Mesothelial cell of epicardium (in vitro differentiated cells): ENCODE measurements around the gene GNAI2. TPM values are rescaled to one million over a fixed set of nuclear protein-coding genes. Genes with fewer than 3 reads are reported as not detected.

Experiments used
- DNase-seq, 2 experiments: peaks; one replicate each; pipeline ENCODE4 v3.0.0; 2021; ENCODE audit warnings: low spot score in 2 of 2; ENCODE audit not compliant: unreplicated experiment in 2 of 2
- H3K27ac Mint-ChIP-seq: 2 replicates; pipeline ENCODE4 v1.8.0; 2021; ENCODE audit warnings: mixed read lengths
- H3K27me3 Mint-ChIP-seq: 2 replicates; pipeline ENCODE4 v1.8.0; 2021; ENCODE audit warnings: low read depth, mixed read lengths
- H3K36me3 Mint-ChIP-seq: 2 replicates; pipeline ENCODE4 v1.8.0; 2021; ENCODE audit warnings: mixed read lengths
- H3K4me1 Mint-ChIP-seq: 2 replicates; pipeline ENCODE4 v1.8.0; 2021; ENCODE audit warnings: mixed read lengths
- H3K4me3 Mint-ChIP-seq: 2 replicates; pipeline ENCODE4 v1.8.0; 2021; ENCODE audit warnings: mild to moderate bottlenecking, moderate library complexity, mixed read lengths
- H3K9me3 Mint-ChIP-seq: 2 replicates; pipeline ENCODE4 v1.8.0; 2021; ENCODE audit warnings: mixed read lengths
- total RNA-seq: library from RNA; stranded (reverse); gene quantifications from 3 replicates; pipeline ENCODE4 v1.2.1, GENCODE V29; 2021
- TF ChIP-seq, protein P1 (sequence below): fragments of 200-600 bp; sonication (generic); IDR thresholded peaks from one replicate; pipeline ENCODE4 v1.5.0; 2021; ENCODE audit warnings: antibody characterized with exemption; ENCODE audit not compliant: unreplicated experiment

Gene GNAI2
- total RNA-seq, 1 donor from 2014 or later, result 156 TPM

DNA sequence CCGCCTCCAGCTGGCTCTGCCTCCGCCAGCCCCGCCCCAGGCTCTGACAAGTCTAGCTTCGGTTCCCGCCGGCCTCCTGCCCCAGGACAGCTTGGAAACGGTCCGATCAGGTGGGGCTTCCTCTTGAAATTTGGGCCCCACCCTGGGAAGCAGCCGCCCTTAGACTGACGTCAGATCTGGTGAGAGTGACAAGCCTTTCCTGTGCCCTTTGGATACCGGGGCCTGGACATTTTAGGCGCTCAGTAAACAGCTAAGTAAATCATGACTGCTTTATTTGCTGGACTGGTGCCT is 63.6 kb downstream of the GNAI2 start:
- peaks cover 26% of the 10 kb centered on the region for H3K4me1 Mint-ChIP-seq
- TF ChIP-seq, protein P1, sequence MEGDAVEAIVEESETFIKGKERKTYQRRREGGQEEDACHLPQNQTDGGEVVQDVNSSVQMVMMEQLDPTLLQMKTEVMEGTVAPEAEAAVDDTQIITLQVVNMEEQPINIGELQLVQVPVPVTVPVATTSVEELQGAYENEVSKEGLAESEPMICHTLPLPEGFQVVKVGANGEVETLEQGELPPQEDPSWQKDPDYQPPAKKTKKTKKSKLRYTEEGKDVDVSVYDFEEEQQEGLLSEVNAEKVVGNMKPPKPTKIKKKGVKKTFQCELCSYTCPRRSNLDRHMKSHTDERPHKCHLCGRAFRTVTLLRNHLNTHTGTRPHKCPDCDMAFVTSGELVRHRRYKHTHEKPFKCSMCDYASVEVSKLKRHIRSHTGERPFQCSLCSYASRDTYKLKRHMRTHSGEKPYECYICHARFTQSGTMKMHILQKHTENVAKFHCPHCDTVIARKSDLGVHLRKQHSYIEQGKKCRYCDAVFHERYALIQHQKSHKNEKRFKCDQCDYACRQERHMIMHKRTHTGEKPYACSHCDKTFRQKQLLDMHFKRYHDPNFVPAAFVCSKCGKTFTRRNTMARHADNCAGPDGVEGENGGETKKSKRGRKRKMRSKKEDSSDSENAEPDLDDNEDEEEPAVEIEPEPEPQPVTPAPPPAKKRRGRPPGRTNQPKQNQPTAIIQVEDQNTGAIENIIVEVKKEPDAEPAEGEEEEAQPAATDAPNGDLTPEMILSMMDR, result no peak

DNA sequence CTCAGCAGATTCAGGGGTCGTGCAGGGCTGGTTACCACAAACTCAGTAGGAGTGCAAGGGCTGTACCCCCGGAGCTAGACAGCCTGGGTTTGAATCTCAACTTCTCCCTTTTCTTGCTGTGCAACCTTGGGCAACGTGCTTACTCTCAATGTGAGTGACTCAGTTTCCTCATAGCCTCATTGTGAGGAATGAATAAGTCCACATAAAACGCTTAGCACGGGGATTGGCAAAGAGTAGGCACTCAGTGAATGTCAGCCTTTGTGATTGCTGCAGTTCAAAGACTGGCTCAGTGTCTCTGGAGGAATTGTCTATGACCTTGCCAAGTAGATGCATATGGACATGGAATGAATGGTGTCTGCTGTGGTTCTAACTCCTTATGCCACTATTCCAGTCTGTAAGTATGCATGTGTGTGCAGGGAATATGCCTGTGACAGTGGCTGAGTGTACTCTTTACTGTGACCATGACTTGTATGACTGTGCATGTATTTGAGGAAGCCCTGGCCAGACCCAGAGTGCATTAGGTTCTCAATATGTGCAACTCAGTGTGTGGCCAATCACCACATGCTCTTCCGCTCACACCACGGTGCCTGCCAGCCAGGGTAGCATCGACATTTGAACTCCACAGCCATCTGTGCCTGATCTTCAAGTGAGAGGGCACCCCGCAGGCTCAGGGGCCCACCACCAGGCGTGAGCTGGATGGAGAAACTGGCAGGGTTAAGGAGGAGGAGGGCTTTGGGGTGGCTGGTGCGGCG is 64.1 kb downstream of the GNAI2 start:
- TF ChIP-seq, protein P1, result no peak
- H3K27me3 Mint-ChIP-seq, result no peaks in the 10 kb centered on the region
- H3K9me3 Mint-ChIP-seq, result no peaks in the 10 kb centered on the region
- peak overlapping the region; percentile 98 for H3K27ac Mint-ChIP-seq
- no peak for DNase-seq
- peaks cover 26% of the 10 kb centered on the region for H3K4me1 Mint-ChIP-seq
- H3K4me3 Mint-ChIP-seq, result peak overlapping the region; percentile 95
- H3K36me3 Mint-ChIP-seq, result no peaks in the 10 kb centered on the region

More for the DNA sequence above, 63.6 kb downstream of the GNAI2 start:
- Mint-ChIP-seq H3K27ac (peak overlapping the region; percentile 98), H3K4me3 (peak overlapping the region; percentile 95), H3K9me3 (no peaks in the 10 kb centered on the region), H3K36me3 (no peaks in the 10 kb centered on the region), H3K27me3 (no peaks in the 10 kb centered on the region)
- DNase-seq, result no peak

DNA sequence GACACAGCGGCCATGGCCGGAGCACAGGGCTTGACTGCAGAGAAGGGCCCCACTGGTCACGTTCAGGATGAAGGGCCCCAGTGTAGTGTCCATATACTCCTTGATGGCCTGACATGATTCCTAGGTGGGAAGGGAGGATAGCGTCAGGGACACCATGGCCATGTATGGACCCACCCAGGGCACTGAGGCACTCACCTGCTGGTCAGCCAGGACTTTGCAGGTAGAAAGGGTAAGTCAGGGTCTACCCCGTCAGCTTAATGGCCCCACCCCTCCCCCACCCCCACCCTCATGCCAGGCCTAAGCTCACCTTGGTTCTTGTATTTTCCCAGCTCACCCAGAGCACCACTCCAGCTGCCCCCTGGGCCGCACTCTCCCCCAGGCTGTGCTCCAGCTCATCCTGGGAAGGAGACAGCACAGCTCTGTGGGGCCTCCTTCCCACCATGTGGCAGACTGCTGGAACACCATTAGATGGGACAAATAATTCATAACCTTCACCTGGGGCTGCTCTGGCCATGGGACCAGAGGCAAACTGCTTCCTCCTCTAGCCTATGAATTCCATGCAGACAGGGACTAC is 64.8 kb downstream of the GNAI2 start:
- TF ChIP-seq, protein P1, result no peak
- DNase-seq, result no peak
- Mint-ChIP-seq H3K27me3 (no peaks in the 10 kb centered on the region), H3K9me3 (no peaks in the 10 kb centered on the region), H3K4me3 (peak overlapping the region; percentile 95), H3K27ac (peak overlapping the region; percentile 98), H3K36me3 (no peaks in the 10 kb centered on the region), H3K4me1 (peaks cover 26% of the 10 kb centered on the region)

DNA sequence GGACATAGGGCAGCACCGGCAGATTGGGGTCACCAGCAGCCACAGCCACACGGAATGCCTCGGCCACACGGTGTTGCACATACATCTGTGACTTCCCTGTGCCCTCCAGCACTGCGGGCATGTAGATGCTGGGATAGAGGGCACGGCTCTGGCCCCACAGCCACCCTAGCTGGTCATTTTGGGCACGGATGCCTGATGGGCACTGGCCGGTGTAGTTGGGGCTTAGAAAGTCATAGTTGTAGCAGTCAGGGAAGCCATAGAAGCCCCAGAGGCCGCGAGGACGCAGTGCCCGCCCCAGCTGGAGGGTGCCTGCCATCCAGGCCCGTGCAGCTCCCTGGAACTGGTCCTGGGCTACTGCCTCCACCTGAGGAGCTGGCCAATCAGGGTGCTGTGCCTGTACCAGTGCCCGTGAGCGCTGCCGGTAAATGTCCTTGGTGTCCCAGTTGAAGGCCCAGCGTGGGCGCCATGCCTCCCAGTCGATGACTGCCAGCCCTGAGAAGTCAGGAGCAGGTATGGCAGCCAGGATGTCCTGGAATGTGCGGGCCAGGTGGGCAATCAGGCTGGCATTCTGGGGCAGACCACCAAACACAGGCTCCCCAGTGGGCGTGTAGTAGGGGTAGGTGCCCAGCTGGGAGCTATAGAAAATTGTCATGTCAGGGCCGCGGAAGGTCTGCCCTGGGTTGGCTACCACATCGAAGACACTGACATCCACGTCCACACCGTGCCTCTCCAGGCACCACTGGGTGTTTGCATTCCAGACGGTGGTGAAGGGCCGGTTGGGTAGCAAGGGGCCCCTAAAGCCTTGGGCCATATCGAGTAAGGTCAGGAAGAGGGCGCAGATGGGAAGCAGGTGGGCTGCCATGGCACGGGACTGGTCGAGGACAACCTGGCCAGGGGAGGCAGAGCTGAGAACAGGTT is 66.3 kb downstream of the GNAI2 start:
- no peak overlapping the region for H3K4me3 Mint-ChIP-seq
- peaks cover 26% of the 10 kb centered on the region for H3K4me1 Mint-ChIP-seq
- H3K36me3 Mint-ChIP-seq, result no peaks in the 10 kb centered on the region
- H3K27me3 Mint-ChIP-seq, result no peaks in the 10 kb centered on the region
- TF ChIP-seq, protein P1, result no peak
- peak overlapping the region; percentile 50 for H3K27ac Mint-ChIP-seq
- DNase-seq, result no peak
- H3K9me3 Mint-ChIP-seq, result no peaks in the 10 kb centered on the region

DNA sequence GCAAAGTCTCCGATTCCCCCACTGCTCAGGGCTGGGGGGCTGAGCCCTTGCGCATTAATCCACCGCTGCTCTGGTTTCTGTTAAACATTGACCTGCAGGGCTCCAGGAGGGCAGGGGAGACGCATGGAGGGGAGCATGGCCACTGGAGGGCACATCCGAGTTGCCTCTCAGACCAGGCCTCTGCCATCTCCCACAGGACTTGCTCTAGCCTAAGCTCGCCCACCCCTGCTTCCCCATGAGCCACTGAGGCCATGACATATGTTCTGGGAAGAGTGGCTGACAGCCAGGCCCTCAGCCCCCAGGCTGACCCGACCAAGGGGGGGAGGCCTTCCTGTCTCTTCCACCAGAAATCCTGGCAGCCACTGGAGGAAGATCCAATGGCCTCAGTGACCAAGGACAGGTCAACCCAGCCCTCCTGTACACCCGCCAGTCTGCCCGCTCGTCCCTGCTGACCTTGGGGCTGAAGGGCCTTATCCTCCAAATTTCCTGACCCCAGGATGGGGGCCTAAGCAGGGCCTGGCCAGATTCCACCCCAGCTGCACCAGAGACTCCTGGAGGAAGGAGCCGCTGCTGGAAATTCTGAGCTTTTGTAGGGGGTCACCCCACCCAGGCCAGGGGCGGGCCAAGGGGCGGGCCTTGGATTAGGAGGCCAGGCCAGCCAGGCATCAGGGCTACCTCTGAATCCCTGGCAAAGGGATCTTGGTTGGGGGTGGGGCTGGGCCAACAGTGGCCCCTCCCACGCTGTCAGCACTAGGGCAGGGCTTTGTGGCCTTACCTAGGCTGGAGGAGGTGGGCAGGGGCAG is 67.2 kb downstream of the GNAI2 start, which contains the start of gene HYAL1:
TSS of gene HYAL1 (minus strand) at position 562 of the 803 bp plus-strand sequence. CDS start 618 bp downstream, outside the sequence.
- DNase-seq, result no peak
- no peaks in the 10 kb centered on the region for H3K27me3 Mint-ChIP-seq

More for the DNA sequence above, 67.2 kb downstream of the GNAI2 start, which contains the start of gene HYAL1:
- Mint-ChIP-seq H3K4me3 (no peak within 1 kb of the TSS), H3K27ac (peak within 1 kb of the TSS; percentile 50), H3K36me3 (no peaks in the 10 kb centered on the region), H3K4me1 (peaks cover 23% of the 10 kb centered on the region), H3K9me3 (no peaks in the 10 kb centered on the region)
- TF ChIP-seq, protein P1, result no peak
